ENCODE data around the gene OR2Z1. TPM values are rescaled to one million over a fixed set of nuclear protein-coding genes. Genes with fewer than 3 reads are reported as not detected.

The OR2Z1 gene
- total RNA-seq, 4 donors from 2014 or later, result not detected

- H3K4me3 ChIP-seq (replicated peaks in 1 of 3), result no peak overlapping the region
- intact Hi-C loops (cut with DNase I), result no loop called here
- no peaks in the 10 kb centered on the region for H3K36me3 ChIP-seq
- TF ChIP-seq CTCF (IDR thresholded peaks at IDR 0.05) (no peak), POLR2A (IDR thresholded peaks at IDR 0.05) (no peak)
- no peak overlapping the region for H3K27ac ChIP-seq
- no peaks in the 10 kb centered on the region for H3K9me3 ChIP-seq
- H3K27me3 ChIP-seq, result no peaks in the 10 kb centered on the region
- H3K4me1 ChIP-seq, result no peaks in the 10 kb centered on the region
- 91 to 95% methylated on average over 15 of the region's 15 CpGs for WGBS, 2 donors
- no peak for DNase-seq
Observed at GRCh38 chr19:8688930-8689329, 32.5 kb upstream of the OR2Z1 start.

- no peaks in the 10 kb centered on the region for H3K4me1 ChIP-seq
- H3K27ac ChIP-seq, result no peak overlapping the region
- H3K9me3 ChIP-seq, result no peaks in the 10 kb centered on the region
- 56% methylated on average over 5 of the region's 5 CpGs for WGBS, 2 donors
- no peak for DNase-seq
- TF ChIP-seq POLR2A (IDR thresholded peaks at IDR 0.05), result no peak
- TF ChIP-seq CTCF (IDR thresholded peaks at IDR 0.05), result no peak
- intact Hi-C loops (cut with DNase I), result no loop called here
- no peaks in the 10 kb centered on the region for H3K27me3 ChIP-seq
- no peak overlapping the region for H3K4me3 ChIP-seq (replicated peaks in 1 of 3)
- no peaks in the 10 kb centered on the region for H3K36me3 ChIP-seq
Observed at GRCh38 chr19:8690753-8691539, 30.5 kb upstream of the OR2Z1 start.

GRCh38 chr19:8695501-8695900 lies 25.9 kb upstream of the OR2Z1 start:
- no peaks in the 10 kb centered on the region for H3K27me3 ChIP-seq
- no peak for TF ChIP-seq POLR2A (IDR thresholded peaks at IDR 0.05)
- no peak for TF ChIP-seq CTCF (IDR thresholded peaks at IDR 0.05)
- no peaks in the 10 kb centered on the region for H3K36me3 ChIP-seq
- intact Hi-C loops (cut with DNase I), result no loop called here
- H3K9me3 ChIP-seq, result no peaks in the 10 kb centered on the region
- no peak overlapping the region for H3K27ac ChIP-seq
- H3K4me3 ChIP-seq (replicated peaks in 1 of 3), result no peak overlapping the region
- no peaks in the 10 kb centered on the region for H3K4me1 ChIP-seq
- WGBS, 2 donors, result 56 to 66% methylated on average over 3 to 6 of the region's 6 CpGs
- no peak for DNase-seq

- intact Hi-C loops (cut with DNase I), result no loop called here
- no peak for DNase-seq
- no peak overlapping the region for H3K27ac ChIP-seq
- no peaks in the 10 kb centered on the region for H3K9me3 ChIP-seq
- no peak overlapping the region for H3K4me3 ChIP-seq (replicated peaks in 1 of 3)
- 71 to 73% methylated on average over 5 to 6 of the region's 6 CpGs for WGBS, 2 donors
- no peaks in the 10 kb centered on the region for H3K4me1 ChIP-seq
- TF ChIP-seq CTCF (IDR thresholded peaks at IDR 0.05), result no peak
- TF ChIP-seq POLR2A (IDR thresholded peaks at IDR 0.05), result no peak
- no peaks in the 10 kb centered on the region for H3K27me3 ChIP-seq
- no peaks in the 10 kb centered on the region for H3K36me3 ChIP-seq
Observed at GRCh38 chr19:8695911-8696310, 25.5 kb upstream of the OR2Z1 start.

- 62 to 73% methylated on average over 1 of the region's 1 CpG for WGBS, 2 donors
- H3K4me1 ChIP-seq, result no peaks in the 10 kb centered on the region
- H3K27me3 ChIP-seq, result no peaks in the 10 kb centered on the region
- H3K9me3 ChIP-seq, result no peaks in the 10 kb centered on the region
- intact Hi-C loops (cut with DNase I), result no loop called here
- H3K27ac ChIP-seq, result no peak overlapping the region
- TF ChIP-seq POLR2A (IDR thresholded peaks at IDR 0.05), result no peak
- no peak for TF ChIP-seq CTCF (IDR thresholded peaks at IDR 0.05)
- H3K4me3 ChIP-seq (replicated peaks in 1 of 3), result no peak overlapping the region
- no peaks in the 10 kb centered on the region for H3K36me3 ChIP-seq
- no peak for DNase-seq
Observed at GRCh38 chr19:8696993-8697392, 24.4 kb upstream of the OR2Z1 start.
